Dermis blood vessel endothelial cell (primary cell): ENCODE results near the gene ORAI2. TPM values are rescaled to one million over a fixed set of nuclear protein-coding genes. Genes with fewer than 3 reads are reported as not detected.
"Not testable (repeated sequence)": the region's sequence is repeated elsewhere in the genome, so short reads cannot be mapped to it uniquely, and the experiment has no call there.

Source experiments
- DNase-seq: peaks from one replicate; pipeline ENCODE4 v3.0.0; 2010
- total RNA-seq: library from RNA; depleted of rRNA; stranded (reverse); fragments of >200 nt; gene quantifications from 2 replicates; pipeline ENCODE4 v1.2.3, GENCODE V29; 2014

The ORAI2 gene
- total RNA-seq, 1 donor from 2014 or later, result 94.3 TPM

DNA sequence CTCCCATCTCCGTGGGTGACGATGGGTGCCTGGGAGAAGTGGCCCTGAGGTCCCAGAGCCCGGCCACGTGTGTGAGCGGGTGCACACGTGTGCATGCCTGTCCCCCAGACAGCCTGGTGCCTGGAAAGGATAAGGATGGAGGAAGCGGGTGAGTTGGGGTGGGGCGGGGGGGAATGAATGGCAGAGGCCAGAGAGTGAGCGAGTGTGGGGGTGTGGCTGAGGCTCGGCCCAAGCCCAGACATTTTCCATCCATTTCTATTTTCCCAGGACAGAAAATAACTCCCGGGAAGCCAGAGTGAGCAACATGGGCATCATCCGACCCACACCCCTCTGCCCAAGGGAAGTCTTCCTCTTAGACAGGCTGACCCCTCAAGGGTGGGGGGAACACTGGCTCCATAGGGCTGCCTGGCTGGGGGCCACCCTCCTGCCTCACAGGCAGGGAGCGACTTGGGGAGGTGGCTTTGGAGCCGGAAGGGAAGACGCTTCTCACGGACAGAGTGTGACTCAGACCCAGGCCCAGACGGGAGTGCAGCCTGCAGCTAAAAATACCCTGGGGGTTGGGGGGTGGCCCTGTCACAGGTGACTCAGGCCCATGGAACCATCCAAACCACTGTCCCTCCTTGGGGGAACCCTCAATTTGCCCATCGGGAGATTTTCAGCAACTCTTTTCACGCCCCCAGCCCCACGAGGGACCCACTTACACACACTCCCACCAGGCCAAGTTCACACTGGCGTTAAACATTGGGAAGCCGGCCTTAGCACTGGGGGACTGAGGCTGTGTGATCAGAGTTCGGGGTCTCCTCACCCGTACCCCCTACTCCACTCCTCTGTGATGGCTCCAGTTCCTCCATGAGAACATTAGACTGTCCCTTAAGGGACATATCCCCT is 72.2 kb downstream of the ORAI2 start:
- not testable (repeated sequence) for DNase-seq

Other genes with a start within 250 kb of the ORAI2 start
- gene SH2B2, start 146.7 kb upstream of the ORAI2 start, total RNA-seq, result 2.5 and 4.4 TPM in 2 replicates
- not detected in 2 replicates for gene SPDYE6, start 77.1 kb upstream of the ORAI2 start, total RNA-seq
- 15.9 and 18.0 TPM in 2 replicates for gene PRKRIP1, start 37.2 kb upstream of the ORAI2 start, total RNA-seq
- gene ALKBH4, start 31.3 kb downstream of the ORAI2 start, total RNA-seq, result 11.6 and 25.5 TPM in 2 replicates
- gene LRWD1, start 31.4 kb downstream of the ORAI2 start, total RNA-seq, result 21.6 and 28.8 TPM in 2 replicates
- 19.9 and 22.4 TPM in 2 replicates for gene POLR2J, start 45.3 kb downstream of the ORAI2 start, total RNA-seq
- gene RASA4B, start 84.2 kb downstream of the ORAI2 start, total RNA-seq, result 10.1 and 13.1 TPM in 2 replicates
- 2.3 and 2.7 TPM in 2 replicates for gene UPK3BL2, start 110.1 kb downstream of the ORAI2 start, total RNA-seq
- not detected in 2 replicates for gene SPDYE2, start 117.7 kb downstream of the ORAI2 start, total RNA-seq
- gene POLR2J3, start 139.0 kb downstream of the ORAI2 start, total RNA-seq, result 25.5 and 36.4 TPM in 2 replicates
- gene RASA4, start 183.2 kb downstream of the ORAI2 start, total RNA-seq, result 30.4 and 38.3 TPM in 2 replicates
- gene UPK3BL1, start 209.2 kb downstream of the ORAI2 start, total RNA-seq, result 10.1 and 12.6 TPM in 2 replicates
- gene SPDYE2B, start 216.7 kb downstream of the ORAI2 start, total RNA-seq, result not detected in 2 replicates
- 2.5 and 5.4 TPM in 2 replicates for gene POLR2J2, start 238.1 kb downstream of the ORAI2 start, total RNA-seq